ENCODE results near the gene PDE4B.

Gene PDE4B

GRCh38 chr1:65792669-65793358 is at the start of gene PDE4B:
Gene PDE4B, plus strand, starts transcription at chr1:65792895.
- DNase-seq: no peak

DNA sequence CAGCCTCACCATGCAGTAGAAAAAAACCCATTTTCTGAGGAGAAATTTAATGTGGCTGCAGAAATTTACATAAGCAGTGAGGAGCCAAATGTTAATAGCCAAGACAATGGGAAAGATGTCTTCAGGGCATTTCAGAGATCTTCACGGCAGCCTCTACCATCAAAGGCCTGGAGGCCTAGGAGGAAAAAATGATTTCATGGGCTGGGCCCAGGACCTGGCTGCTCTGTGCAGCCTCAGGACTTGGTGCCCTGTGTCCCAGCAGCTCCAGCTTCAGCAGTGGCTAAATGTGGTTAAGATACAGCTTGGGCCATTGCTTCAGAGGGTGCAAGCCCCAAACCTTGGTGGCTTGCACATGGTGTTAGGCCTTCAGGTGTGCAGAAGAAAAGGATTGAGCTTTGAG is 48.0 kb upstream of the PDE4B start:
- no peak for DNase-seq

GRCh38 chr1:65751961-65752360 is 40.7 kb upstream of the PDE4B start:
- no peak for DNase-seq

GRCh38 chr1:65756616-65757015 is 36.1 kb upstream of the PDE4B start:
- no peak for DNase-seq

- DNase-seq: no peak
These were observed 35.2 kb upstream of the PDE4B start for GRCh38 chr1:65757531-65757930.

- no peak for DNase-seq
These were observed 34.6 kb upstream of the PDE4B start for GRCh38 chr1:65758128-65758527.

DNA sequence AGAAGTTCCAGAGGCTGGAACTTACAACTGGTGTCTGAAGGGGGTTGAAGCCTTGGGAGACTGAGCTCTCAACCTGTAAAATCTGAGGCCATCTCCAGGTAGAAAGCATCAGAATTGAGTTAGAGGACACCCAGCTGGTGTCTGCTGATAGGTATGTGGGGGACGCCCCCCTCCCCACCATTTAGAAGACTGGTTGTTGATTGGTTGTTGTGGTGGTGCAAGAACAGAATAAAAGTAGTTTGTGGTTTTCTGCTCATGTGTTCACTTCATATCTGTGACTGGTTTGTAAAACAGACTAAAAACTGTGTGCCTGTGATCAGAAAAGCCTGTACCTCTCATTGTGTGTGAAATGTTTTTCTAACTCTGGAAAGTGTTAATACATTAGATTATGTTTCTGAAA is 33.2 kb upstream of the PDE4B start:
- no peak for DNase-seq

- no peak for DNase-seq
These were observed 30.4 kb upstream of the PDE4B start for GRCh38 chr1:65762081-65762862.

- no peak for DNase-seq
These were observed 28.6 kb upstream of the PDE4B start for GRCh38 chr1:65764052-65764451.

GRCh38 chr1:65765631-65766030 is 27.1 kb upstream of the PDE4B start:
- DNase-seq: no peak

DNA sequence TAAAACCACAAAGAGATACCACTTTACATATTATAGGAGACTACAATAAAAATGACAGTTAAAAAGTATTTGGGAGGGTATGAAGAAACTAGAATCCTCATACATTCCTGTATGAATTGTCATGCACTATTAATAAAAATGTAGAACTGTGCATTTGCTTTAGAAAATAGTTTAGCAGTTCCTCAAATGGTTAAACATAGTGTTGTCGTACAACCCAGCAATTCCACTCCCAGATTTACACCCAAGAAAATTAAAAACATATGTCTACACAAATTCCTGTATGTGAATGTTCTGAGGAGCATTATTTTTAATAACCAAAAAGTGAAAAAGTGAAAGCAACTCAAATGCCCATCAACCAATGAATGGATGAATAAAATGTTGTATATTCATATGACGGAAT is 23.1 kb upstream of the PDE4B start:
- DNase-seq: no peak

DNA sequence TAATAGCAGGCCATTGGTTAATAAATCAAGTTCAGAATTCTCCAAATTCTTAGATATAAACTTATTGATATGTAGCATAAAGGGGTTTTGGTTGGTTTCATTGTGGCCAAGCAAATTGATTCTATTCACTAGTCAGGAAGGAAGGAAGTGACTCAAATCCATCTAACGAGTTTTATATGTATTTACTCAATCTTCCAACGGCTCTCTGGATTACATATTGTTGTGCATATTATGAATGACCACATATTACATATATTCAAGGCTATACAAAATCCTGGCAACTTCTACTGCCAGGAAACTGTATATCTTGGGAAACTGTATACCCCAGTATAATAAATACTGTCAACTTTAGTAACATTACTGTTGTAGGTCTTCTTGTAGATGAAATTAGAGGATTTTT is 20.1 kb upstream of the PDE4B start:
- DNase-seq: no peak

GRCh38 chr1:65773391-65774123 is 19.1 kb upstream of the PDE4B start:
- DNase-seq: no peak

DNA sequence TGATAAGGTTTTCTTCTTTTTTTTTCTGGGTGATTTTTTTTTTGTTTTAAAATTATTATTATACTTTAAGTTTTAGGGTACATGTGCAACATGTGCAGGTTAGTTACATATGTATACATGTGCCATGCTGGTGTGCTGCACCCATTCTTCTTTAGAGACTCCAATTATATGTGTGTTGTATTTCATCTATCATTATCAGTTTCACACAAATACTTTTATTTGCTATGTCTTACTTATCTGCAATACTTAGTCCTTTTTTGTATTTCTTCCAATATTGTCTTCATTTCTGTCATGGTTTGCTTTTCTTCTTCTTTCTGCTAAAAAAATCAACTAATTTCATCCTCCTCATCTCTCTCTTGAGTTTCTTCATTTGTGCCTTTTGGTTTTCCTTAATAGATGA is 3.9 kb upstream of the PDE4B start:
- DNase-seq: no peak

- no peak for DNase-seq
These were observed 1.3 kb upstream of the PDE4B start for GRCh38 chr1:65791396-65791795.

- DNase-seq: no peak
These were observed 660 bp upstream of the PDE4B start for GRCh38 chr1:65791801-65792668.

GRCh38 chr1:65793359-65793732 is 651 bp downstream of the PDE4B start:
- DNase-seq: no peak

DNA sequence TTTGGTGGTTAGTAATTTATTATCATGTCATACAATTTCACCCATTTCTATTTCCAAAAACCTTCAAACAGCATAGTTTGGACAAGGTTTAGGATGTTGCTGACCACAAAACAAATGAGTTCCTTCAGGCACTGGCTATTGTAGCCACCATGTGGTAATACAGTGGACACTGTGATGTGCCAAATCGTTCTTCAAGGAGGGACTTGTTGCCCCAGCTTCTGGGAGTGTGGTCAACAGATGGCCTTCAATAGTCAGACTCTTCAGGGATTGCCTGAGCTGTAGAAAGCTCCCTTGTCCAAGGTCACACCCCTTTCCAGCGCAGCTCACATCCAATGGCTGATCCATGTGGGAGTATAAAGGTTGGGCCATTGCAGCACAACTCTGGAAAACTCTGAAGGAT is 2.6 kb downstream of the PDE4B start:
- no peak for DNase-seq

GRCh38 chr1:65799601-65800000 is 6.9 kb downstream of the PDE4B start:
- DNase-seq: no peak

- DNase-seq: no peak
These were observed 11.9 kb downstream of the PDE4B start for GRCh38 chr1:65804584-65804983.

- DNase-seq: peak in 1 of 2 donors; percentile 55
These were observed 19.4 kb downstream of the PDE4B start for GRCh38 chr1:65812065-65812464.

GRCh38 chr1:65813956-65814355 is 21.3 kb downstream of the PDE4B start:
- DNase-seq: no peak

DNA sequence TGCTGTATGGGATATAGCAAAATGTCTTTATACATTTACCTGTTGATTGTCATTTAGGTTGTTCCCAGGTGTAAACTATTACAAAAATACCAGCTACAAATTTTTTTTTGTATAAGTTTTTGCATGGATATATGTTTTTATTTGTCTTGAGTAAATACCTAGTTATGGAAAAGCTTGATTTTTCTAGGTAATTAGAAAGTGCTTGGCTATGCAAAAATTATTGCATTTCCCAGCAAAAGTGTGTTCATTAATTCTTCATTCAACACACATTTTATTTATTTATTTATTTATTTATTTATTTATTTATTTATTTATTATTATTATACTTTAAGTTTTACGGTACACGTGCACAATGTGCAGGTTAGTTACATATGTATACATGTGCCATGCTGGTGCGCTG is 22.1 kb downstream of the PDE4B start:
- no peak for DNase-seq

Data from bone marrow (tissue), 2 donors.